ENCODE measurements around the gene ADGRV1.
"Not testable (repeated sequence)": the region's sequence is repeated elsewhere in the genome, so short reads cannot be mapped to it uniquely, and the experiment has no call there.

ADGRV1 gene

GRCh38 chr5:90830058-90830457, 271.5 kb downstream of the ADGRV1 start:
- TF ChIP-seq, protein P1, sequence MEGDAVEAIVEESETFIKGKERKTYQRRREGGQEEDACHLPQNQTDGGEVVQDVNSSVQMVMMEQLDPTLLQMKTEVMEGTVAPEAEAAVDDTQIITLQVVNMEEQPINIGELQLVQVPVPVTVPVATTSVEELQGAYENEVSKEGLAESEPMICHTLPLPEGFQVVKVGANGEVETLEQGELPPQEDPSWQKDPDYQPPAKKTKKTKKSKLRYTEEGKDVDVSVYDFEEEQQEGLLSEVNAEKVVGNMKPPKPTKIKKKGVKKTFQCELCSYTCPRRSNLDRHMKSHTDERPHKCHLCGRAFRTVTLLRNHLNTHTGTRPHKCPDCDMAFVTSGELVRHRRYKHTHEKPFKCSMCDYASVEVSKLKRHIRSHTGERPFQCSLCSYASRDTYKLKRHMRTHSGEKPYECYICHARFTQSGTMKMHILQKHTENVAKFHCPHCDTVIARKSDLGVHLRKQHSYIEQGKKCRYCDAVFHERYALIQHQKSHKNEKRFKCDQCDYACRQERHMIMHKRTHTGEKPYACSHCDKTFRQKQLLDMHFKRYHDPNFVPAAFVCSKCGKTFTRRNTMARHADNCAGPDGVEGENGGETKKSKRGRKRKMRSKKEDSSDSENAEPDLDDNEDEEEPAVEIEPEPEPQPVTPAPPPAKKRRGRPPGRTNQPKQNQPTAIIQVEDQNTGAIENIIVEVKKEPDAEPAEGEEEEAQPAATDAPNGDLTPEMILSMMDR (IDR thresholded peaks at IDR 0.05; ENCODE audit: low read length, missing control alignments) = no peak
- no peak overlapping the region for H3K4me3 ChIP-seq (replicated peaks; ENCODE audit: low read depth, low read length)
- DNase-seq (ENCODE audit: low read depth) = no peak

- DNase-seq (ENCODE audit: low read depth) = no peak
- no peak overlapping the region for H3K4me3 ChIP-seq (replicated peaks; ENCODE audit: low read depth, low read length)
- TF ChIP-seq, protein P1 (IDR thresholded peaks at IDR 0.05; ENCODE audit: low read length, missing control alignments) = no peak
Observed at GRCh38 chr5:90833753-90834152, 275.2 kb downstream of the ADGRV1 start.

GRCh38 chr5:90834711-90835110, 276.1 kb downstream of the ADGRV1 start:
- TF ChIP-seq, protein P1 (IDR thresholded peaks at IDR 0.05; ENCODE audit: low read length, missing control alignments) = no peak
- DNase-seq (ENCODE audit: low read depth) = no peak
- no peak overlapping the region for H3K4me3 ChIP-seq (replicated peaks; ENCODE audit: low read depth, low read length)

- no peak for DNase-seq (ENCODE audit: low read depth)
- no peak overlapping the region for H3K4me3 ChIP-seq (replicated peaks; ENCODE audit: low read depth, low read length)
- TF ChIP-seq, protein P1 (IDR thresholded peaks at IDR 0.05; ENCODE audit: low read length, missing control alignments) = no peak
Observed at GRCh38 chr5:90843443-90843842, 284.8 kb downstream of the ADGRV1 start.

- DNase-seq (ENCODE audit: low read depth) = no peak
- no peak overlapping the region for H3K4me3 ChIP-seq (replicated peaks; ENCODE audit: low read depth, low read length)
- TF ChIP-seq, protein P1 (IDR thresholded peaks at IDR 0.05; ENCODE audit: low read length, missing control alignments) = no peak
Observed at GRCh38 chr5:90844931-90845330, 286.3 kb downstream of the ADGRV1 start.

GRCh38 chr5:90845723-90846554, 287.3 kb downstream of the ADGRV1 start:
- H3K4me3 ChIP-seq (replicated peaks; ENCODE audit: low read depth, low read length) = no peak overlapping the region
- TF ChIP-seq, protein P1 (IDR thresholded peaks at IDR 0.05; ENCODE audit: low read length, missing control alignments) = no peak
- no peak for DNase-seq (ENCODE audit: low read depth)

DNA sequence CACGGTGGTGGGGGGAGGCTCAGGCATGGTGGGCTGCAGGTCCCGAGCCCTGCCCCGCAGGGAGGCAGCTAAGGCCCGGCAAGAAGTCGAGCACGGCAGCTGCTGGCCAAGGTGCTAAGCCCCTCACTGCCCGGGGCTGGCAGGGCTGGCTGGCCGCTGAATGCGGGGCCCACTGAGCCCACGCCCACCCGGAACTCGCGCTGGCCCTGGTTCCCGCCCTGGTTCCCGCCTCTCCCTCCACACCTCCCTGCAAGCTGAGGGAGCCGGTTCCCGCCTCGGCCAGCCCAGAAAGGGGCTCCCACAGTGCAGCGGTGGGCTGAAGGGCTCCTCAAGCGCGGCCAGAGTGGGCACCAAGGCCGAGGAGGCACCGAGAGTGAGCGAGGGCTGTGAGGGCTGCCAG, 289.0 kb downstream of the ADGRV1 start:
- not testable (repeated sequence) for DNase-seq (ENCODE audit: low read depth); H3K4me3 ChIP-seq (replicated peaks; ENCODE audit: low read depth, low read length)

Measured in fibroblast of pulmonary artery (primary cell).